Hepatocyte (in vitro differentiated cells): ENCODE results near the gene PSMD2.

Experiments
- EZH2 ChIP-seq: fragments of 200-600 bp; sonication (generic); IDR thresholded peaks from 2 replicates; pipeline ENCODE4 v1.6.1; 2016; ENCODE audit warnings: antibody characterized with exemption, mild to moderate bottlenecking, borderline replicate concordance
- EZH2phosphoT487 ChIP-seq: fragments of 200-600 bp; sonication (generic); IDR thresholded peaks from one replicate; pipeline ENCODE4 v1.6.1; 2018; ENCODE audit warnings: antibody characterized with exemption, mild to moderate bottlenecking, low read depth, moderate library complexity; ENCODE audit not compliant: unreplicated experiment, severe bottlenecking
- TF ChIP-seq, protein P1 (sequence below): fragments of 200-600 bp; sonication (generic); IDR thresholded peaks from 2 replicates; pipeline ENCODE4 v1.5.1; 2016; ENCODE audit warnings: antibody characterized with exemption, mild to moderate bottlenecking; ENCODE audit not compliant: poor library complexity

DNA sequence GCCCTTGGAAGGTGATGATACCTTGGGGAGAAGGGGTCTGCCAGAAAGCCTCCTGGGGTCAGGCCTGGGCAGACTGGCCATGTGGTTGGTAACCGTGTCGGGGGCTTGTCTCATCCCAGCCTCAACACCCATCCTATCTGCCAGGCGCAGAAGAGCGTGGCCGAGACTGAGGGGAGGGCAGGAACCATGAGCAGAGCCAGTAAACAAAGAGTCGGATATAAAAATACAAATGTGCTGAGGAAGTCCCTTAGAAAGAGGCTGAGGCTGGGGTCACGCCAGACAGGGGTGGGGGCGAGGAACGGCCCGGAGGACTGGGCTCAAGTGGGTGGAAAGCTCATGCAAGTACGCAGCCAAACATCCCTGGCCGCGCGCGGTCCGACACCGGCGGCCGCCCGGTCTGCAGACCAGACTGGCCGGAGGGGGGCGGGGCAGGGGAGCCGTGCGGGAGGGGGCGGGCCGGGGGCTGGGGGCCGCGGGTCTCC lies 39.6 kb upstream of the PSMD2 start:
- TF ChIP-seq, protein P1, sequence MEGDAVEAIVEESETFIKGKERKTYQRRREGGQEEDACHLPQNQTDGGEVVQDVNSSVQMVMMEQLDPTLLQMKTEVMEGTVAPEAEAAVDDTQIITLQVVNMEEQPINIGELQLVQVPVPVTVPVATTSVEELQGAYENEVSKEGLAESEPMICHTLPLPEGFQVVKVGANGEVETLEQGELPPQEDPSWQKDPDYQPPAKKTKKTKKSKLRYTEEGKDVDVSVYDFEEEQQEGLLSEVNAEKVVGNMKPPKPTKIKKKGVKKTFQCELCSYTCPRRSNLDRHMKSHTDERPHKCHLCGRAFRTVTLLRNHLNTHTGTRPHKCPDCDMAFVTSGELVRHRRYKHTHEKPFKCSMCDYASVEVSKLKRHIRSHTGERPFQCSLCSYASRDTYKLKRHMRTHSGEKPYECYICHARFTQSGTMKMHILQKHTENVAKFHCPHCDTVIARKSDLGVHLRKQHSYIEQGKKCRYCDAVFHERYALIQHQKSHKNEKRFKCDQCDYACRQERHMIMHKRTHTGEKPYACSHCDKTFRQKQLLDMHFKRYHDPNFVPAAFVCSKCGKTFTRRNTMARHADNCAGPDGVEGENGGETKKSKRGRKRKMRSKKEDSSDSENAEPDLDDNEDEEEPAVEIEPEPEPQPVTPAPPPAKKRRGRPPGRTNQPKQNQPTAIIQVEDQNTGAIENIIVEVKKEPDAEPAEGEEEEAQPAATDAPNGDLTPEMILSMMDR = no peak
- TF ChIP-seq EZH2 (no peak), EZH2phosphoT487 (no peak)
